Calu3 (cell line): Measurements from ENCODE around the gene PROZ. TPM values are rescaled to one million over a fixed set of nuclear protein-coding genes. Genes with fewer than 3 reads are reported as not detected.

Experiments
- BruUV-seq: library from RNA; stranded (reverse); fragments of 400-500 nt; replicated peaks from 2 replicates; lab custom pipeline; 2021; lab: Mats Ljungman, UMichigan
- CTCF ChIA-PET: fragments of 300-600 bp; sonication (Branson Sonifier 250); formaldehyde crosslinking; loops from one replicate; lab custom pipeline; 2022; ENCODE audit warnings: antibody characterized with exemption; lab: Charles Lee
- DNase-seq: peaks from one replicate; pipeline ENCODE4 v3.0.0; 2022
- H3K27ac Mint-ChIP-seq: one replicate; pipeline ENCODE4 v1.8.0; 2022; ENCODE audit warnings: mixed read lengths; ENCODE audit not compliant: unreplicated experiment
- H3K27me3 Mint-ChIP-seq: one replicate; pipeline ENCODE4 v1.8.0; 2022; ENCODE audit warnings: mixed read lengths; ENCODE audit not compliant: unreplicated experiment
- H3K36me3 Mint-ChIP-seq: one replicate; pipeline ENCODE4 v1.8.0; 2022; ENCODE audit warnings: mild to moderate bottlenecking, moderate library complexity, mixed read lengths; ENCODE audit not compliant: insufficient read depth, unreplicated experiment
- H3K4me1 Mint-ChIP-seq: one replicate; pipeline ENCODE4 v1.8.0; 2022; ENCODE audit warnings: mild to moderate bottlenecking, low read depth, mixed read lengths; ENCODE audit not compliant: unreplicated experiment
- H3K4me3 Mint-ChIP-seq: one replicate; pipeline ENCODE4 v1.8.0; 2022; ENCODE audit warnings: mild to moderate bottlenecking, low read depth, moderate library complexity, mixed read lengths; ENCODE audit not compliant: unreplicated experiment
- H3K9me3 Mint-ChIP-seq: one replicate; pipeline ENCODE4 v1.8.0; 2022; ENCODE audit warnings: low read depth, mixed read lengths; ENCODE audit not compliant: unreplicated experiment
- CTCF ChIP-seq: fragments of 200-600 bp; IDR thresholded peaks from one replicate; pipeline ENCODE4 v1.8.0; 2022; ENCODE audit warnings: antibody characterized with exemption; ENCODE audit not compliant: unreplicated experiment
- intact Hi-C: fragments of 100-400 bp; cut with micrococcal nuclease; formaldehyde crosslinking; loops from one replicate; pipeline ENCODE4 v1.10.0; 2022; ENCODE audit not compliant: unreplicated experiment
- total RNA-seq: library from RNA; stranded (reverse); gene quantifications from 2 replicates; pipeline ENCODE4 v1.2.3, GENCODE V29; 2022

The PROZ gene
- total RNA-seq, 1 experiment from 2014 or later: not detected

DNA sequence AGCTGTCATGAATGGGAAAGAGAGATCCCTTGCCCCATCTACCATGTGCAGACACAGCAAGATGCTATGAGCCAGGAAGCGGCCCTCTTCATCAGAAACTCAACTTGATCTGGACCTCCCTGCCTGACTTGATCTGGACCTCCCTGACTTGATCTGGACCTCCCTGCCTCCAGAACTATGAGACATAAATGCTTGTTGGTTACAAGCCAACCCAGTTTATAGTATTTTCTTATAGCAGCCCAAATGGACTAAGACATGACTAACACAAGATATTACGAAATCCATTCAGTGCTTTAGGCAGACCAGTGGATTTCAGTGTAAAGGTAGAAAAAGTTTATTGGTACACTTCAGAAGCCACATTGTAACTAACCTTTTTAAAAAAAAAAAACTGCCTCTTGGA is 34.5 kb downstream of the PROZ start:
- no peaks in the 10 kb centered on the region for H3K27me3 Mint-ChIP-seq
- intact Hi-C loops: no loop called here
- no peak overlapping the region for H3K27ac Mint-ChIP-seq
- no peak for DNase-seq
- H3K4me3 Mint-ChIP-seq: no peak overlapping the region
- no peak for TF ChIP-seq CTCF
- H3K4me1 Mint-ChIP-seq: no peaks in the 10 kb centered on the region
- H3K36me3 Mint-ChIP-seq: peaks cover 19% of the 10 kb centered on the region
- H3K9me3 Mint-ChIP-seq: no peaks in the 10 kb centered on the region
- CTCF ChIA-PET: no interaction called here
- no TSS peak for BruUV-seq

- no peak overlapping the region for H3K4me3 Mint-ChIP-seq
- CTCF ChIA-PET: no interaction called here
- H3K36me3 Mint-ChIP-seq: peaks cover 5% of the 10 kb centered on the region
- no peaks in the 10 kb centered on the region for H3K9me3 Mint-ChIP-seq
- no peak overlapping the region for H3K27ac Mint-ChIP-seq
- TF ChIP-seq CTCF: no peak
- no peak for DNase-seq
- H3K27me3 Mint-ChIP-seq: no peaks in the 10 kb centered on the region
- no peaks in the 10 kb centered on the region for H3K4me1 Mint-ChIP-seq
- intact Hi-C loops: no loop called here
- BruUV-seq: no TSS peak
These were observed 36.9 kb downstream of the PROZ start for GRCh38 chr13:113195360-113195759.

GRCh38 chr13:113196970-113197737 is 38.7 kb downstream of the PROZ start:
- intact Hi-C loops: no loop called here
- H3K4me1 Mint-ChIP-seq: no peaks in the 10 kb centered on the region
- peaks cover 5% of the 10 kb centered on the region for H3K36me3 Mint-ChIP-seq
- no TSS peak for BruUV-seq
- CTCF ChIA-PET: no interaction called here
- no peak overlapping the region for H3K27ac Mint-ChIP-seq
- TF ChIP-seq CTCF: no peak
- no peaks in the 10 kb centered on the region for H3K9me3 Mint-ChIP-seq
- DNase-seq: no peak
- H3K27me3 Mint-ChIP-seq: no peaks in the 10 kb centered on the region
- H3K4me3 Mint-ChIP-seq: no peak overlapping the region

GRCh38 chr13:113201815-113202214 is 43.4 kb downstream of the PROZ start:
- CTCF ChIA-PET: no interaction called here
- Mint-ChIP-seq H3K4me1 (no peaks in the 10 kb centered on the region), H3K27me3 (no peaks in the 10 kb centered on the region), H3K9me3 (no peaks in the 10 kb centered on the region), H3K4me3 (no peak overlapping the region), H3K36me3 (peaks cover 5% of the 10 kb centered on the region), H3K27ac (no peak overlapping the region)
- TF ChIP-seq CTCF: no peak
- no peak for DNase-seq
- intact Hi-C loops: no loop called here
- BruUV-seq: no TSS peak
